IPS-NIHi11 (cell line): Measurements from ENCODE around the gene CLEC4M.
"Not testable (repeated sequence)": the region's sequence is repeated elsewhere in the genome, so short reads cannot be mapped to it uniquely, and the experiment has no call there.

ENCODE experiments used
- DNase-seq: peaks from one replicate; pipeline ENCODE4 v3.0.0; 2012; ENCODE audit warnings: mixed read lengths, low spot score

Gene CLEC4M

GRCh38 chr19:7808108-7808507 lies 45.1 kb downstream of the CLEC4M start:
- no peak for DNase-seq

GRCh38 chr19:7811989-7812388 lies 48.9 kb downstream of the CLEC4M start:
- no peak for DNase-seq

- DNase-seq, result no peak
Observed at GRCh38 chr19:7815325-7815724, 52.3 kb downstream of the CLEC4M start.

GRCh38 chr19:7816040-7816439 lies 53.0 kb downstream of the CLEC4M start:
- DNase-seq, result not testable (repeated sequence)

- DNase-seq, result no peak
Observed at GRCh38 chr19:7817801-7818200, 54.8 kb downstream of the CLEC4M start.

GRCh38 chr19:7818806-7819205 lies 55.8 kb downstream of the CLEC4M start:
- DNase-seq, result no peak
